ENCODE data around the gene BUD13. TPM values are rescaled to one million over a fixed set of nuclear protein-coding genes. Genes with fewer than 3 reads are reported as not detected.

BUD13 gene
- total and polyA plus RNA-seq, 9 of the 15 experiments (the other 6 are each of a cell fraction or from before 2014, with no cell fraction given), result 9.5 to 34.1 (median 27.1) TPM

- ChIA-PET CTCF (ENCODE audit: low intra/inter-chr PET ratio) (no interaction called here), POLR2A (interaction anchor here (1.2 kb wide), 1 partner anchor 9 kb away, joined by 4 read pairs; no protein-coding TSS in a partner anchor)
- no peak; the same call in 2 of the 3 replicates for ATAC-seq
- Histone ChIP-seq H3K36me3 (ENCODE audit: control insufficient read depth, insufficient read depth, low read length) (no peaks in the 10 kb centered on the region), H4K20me1 (replicated peaks; ENCODE audit: control insufficient read depth, insufficient read depth, low read length) (peaks cover 12% of the 10 kb centered on the region; the same call in 1 of the 2 replicates), H3K4me1 (replicated peaks in 1 of 2; ENCODE audit: control insufficient read depth in 2 of 2, insufficient read depth in 2 of 2, low read length in 2 of 2) (peaks cover 0 to 3% of the 10 kb centered on the region in 2 experiments; a peak in 1 of 5 replicates), H2AFZ (ENCODE audit: low read depth, low read length) (no peak overlapping the region), H3K4me3 (no peak overlapping the region), H3K79me2 (ENCODE audit: control insufficient read depth, insufficient read depth, low read length) (no peaks in the 10 kb centered on the region), H3K9me3 (replicated peaks; ENCODE audit: control insufficient read depth, insufficient read depth, low read depth, low read length) (no peaks in the 10 kb centered on the region), H3K9ac (ENCODE audit: insufficient read depth in 1 of 2, low read depth in 2 of 2, low read length in 2 of 2) (no peak overlapping the region), H3K4me2 (ENCODE audit: insufficient read depth, low read length) (no peak overlapping the region), H3K27ac (ENCODE audit: extremely low read depth, low read depth, low read length) (no peak overlapping the region), H3K27me3 (ENCODE audit: control insufficient read depth in 2 of 2, insufficient read depth in 2 of 2, low read length in 2 of 2) (peaks cover 22 to 68% of the 10 kb centered on the region in 2 experiments; a peak in 4 of 5 replicates), H3K9me1 (ENCODE audit: control insufficient read depth, insufficient read depth, low read length) (no peaks in the 10 kb centered on the region)
- intact Hi-C loops (cut with micrococcal nuclease), result no loop called here
- BruUV-seq (replicated peaks), result no TSS peak
- in situ Hi-C loops (cut with MboI), result no loop called here
- no peak for FAIRE-seq
- DNase-seq (ENCODE audit: extremely low read depth in 1 of 4, low spot score in 3 of 4), result no peak
- WGBS (ENCODE audit: insufficient coverage, low coverage, missing lambda C conversion rate), result 3% methylated on average over 6 of the region's 7 CpGs
- TF ChIP-seq ASH1L (IDR thresholded peaks at IDR 0.05; ENCODE audit: borderline replicate concordance, low read depth, partially characterized antibody) (no peak), NCOR1 (IDR thresholded peaks at IDR 0.05) (no peak), DACH1 (IDR thresholded peaks at IDR 0.05; ENCODE audit: partially characterized antibody) (no peak), PTRF (tag; IDR thresholded peaks at IDR 0.05) (no peak), ARID3A (IDR thresholded peaks at IDR 0.05; ENCODE audit: borderline replicate concordance, low read depth, low read length) (no peak)
These were observed 49.3 kb downstream of the BUD13 start for GRCh38 chr11:116723511-116723910.
